Stomach smooth muscle (tissue), 2 donors: ENCODE results near the gene GLS.

ENCODE experiments used
- H3K27ac ChIP-seq: one replicate; pipeline ENCODE4 v1.7.0; 2013; ENCODE audit warnings: mild to moderate bottlenecking, low read length, inconsistent platforms
- H3K27me3 ChIP-seq, 2 donors: one replicate each; pipeline ENCODE4 v1.7.0; 2013; ENCODE audit warnings: low read length in 2 of 2; ENCODE audit not compliant: insufficient read depth in 2 of 2, control insufficient read depth in 1 of 2
- H3K36me3 ChIP-seq, 2 donors: one replicate each; pipeline ENCODE4 v1.7.0; 2013; ENCODE audit warnings: low read length in 2 of 2; ENCODE audit not compliant: control insufficient read depth in 2 of 2, insufficient read depth in 2 of 2
- H3K4me1 ChIP-seq: one replicate; pipeline ENCODE4 v1.7.0; 2013; ENCODE audit warnings: low read length; ENCODE audit not compliant: control insufficient read depth, insufficient read depth
- H3K4me3 ChIP-seq, 2 donors: one replicate each; pipeline ENCODE4 v1.7.0; 2013; ENCODE audit warnings: low read length in 2 of 2
- H3K9ac ChIP-seq, 2 donors: one replicate each; pipeline ENCODE4 v1.7.0; 2013; ENCODE audit warnings: low read length in 2 of 2, mild to moderate bottlenecking in 1 of 2
- H3K9me3 ChIP-seq, 2 donors: one replicate each; pipeline ENCODE4 v1.7.0; 2013; ENCODE audit warnings: low read length in 2 of 2; ENCODE audit not compliant: control insufficient read depth in 2 of 2
- donor health status: healthy.
- donor health status: Pancreatic carcinoma.

Gene GLS

DNA sequence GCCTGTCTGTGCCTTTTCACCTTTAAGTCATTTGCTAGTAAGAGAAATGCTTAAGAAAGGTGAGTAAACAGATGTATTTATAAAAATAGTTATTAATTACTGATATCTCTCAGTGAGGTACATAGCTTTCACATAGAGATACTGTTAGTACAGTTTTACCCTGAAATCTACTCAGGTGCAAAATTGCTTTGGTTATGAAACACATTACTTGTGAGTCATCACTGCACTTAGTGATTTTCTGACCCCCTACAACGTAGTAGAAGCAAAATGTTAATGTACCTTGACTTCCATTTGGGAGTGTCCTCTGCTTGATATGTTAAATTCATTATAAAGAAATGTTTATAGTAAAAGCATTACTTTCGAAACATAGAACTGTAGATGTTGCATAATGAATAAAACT lies 6.5 kb downstream of the GLS start:
- no peak overlapping the region for H3K9ac ChIP-seq
- H3K9me3 ChIP-seq, result no peaks in the 10 kb centered on the region
- H3K4me1 ChIP-seq, result peaks cover 8% of the 10 kb centered on the region
- H3K4me3 ChIP-seq, result peak overlapping the region in 1 of 2 donors; percentile 26
- no peaks in the 10 kb centered on the region for H3K27me3 ChIP-seq
- H3K36me3 ChIP-seq, result no peaks in the 10 kb centered on the region
- no peak overlapping the region for H3K27ac ChIP-seq

DNA sequence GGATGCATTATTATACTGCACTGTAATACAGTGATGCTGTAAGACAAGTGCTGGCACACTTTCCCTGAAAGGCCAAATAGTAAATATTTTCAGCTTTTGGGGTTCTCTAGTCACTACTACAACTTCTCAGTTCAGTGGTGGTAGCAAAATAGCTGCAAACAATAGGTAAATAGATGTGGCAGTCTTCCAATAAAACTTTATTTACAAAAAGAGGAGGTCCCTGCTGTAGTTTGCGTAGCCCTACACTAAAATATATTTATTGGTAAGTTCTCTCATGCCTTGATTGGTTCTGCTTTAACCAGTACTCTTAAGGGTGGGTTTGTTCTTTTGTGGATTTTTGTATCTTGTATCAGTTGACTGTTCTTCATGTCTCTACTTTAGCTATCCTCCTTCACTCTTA lies 7.8 kb downstream of the GLS start:
- Histone ChIP-seq H3K36me3 (no peaks in the 10 kb centered on the region), H3K9ac (no peak overlapping the region), H3K4me3 (no peak overlapping the region), H3K9me3 (no peaks in the 10 kb centered on the region), H3K4me1 (peaks cover 8% of the 10 kb centered on the region), H3K27ac (no peak overlapping the region), H3K27me3 (no peaks in the 10 kb centered on the region)

DNA sequence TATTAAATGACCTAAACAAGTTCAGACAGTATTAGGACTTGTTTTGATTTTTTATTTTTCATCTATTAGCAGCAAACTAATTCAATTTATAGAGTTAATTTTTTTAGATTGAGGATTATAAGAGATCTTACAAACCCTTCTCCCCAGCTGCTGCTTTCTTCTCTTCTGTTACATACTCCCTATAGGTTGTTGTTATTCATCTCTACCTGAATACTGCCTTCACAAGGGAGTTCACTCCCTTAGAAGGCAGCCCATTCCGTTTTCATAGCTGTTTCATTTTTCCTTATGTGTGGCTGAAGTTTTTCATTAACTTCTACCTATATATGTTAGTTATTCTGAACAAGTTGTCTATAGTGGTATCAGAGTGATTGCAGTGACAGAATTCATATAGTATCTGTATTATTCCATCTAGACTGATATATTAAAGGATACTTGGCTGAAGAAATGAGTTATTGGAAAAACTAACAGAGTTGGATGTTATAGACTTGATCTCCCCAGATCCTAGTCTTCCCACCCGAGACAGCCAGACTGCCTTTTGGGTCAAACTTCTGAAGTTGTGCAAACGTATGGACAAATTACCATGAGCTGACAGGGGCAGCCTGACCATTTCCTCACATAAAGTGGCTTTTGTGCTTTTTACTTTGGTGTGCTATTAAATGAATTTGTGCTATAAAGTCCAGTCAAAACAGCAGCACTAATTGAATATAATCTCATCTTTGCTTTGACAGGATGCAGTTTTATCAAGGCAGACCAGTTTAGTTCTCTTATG lies 8.7 kb downstream of the GLS start:
- Histone ChIP-seq H3K36me3 (no peaks in the 10 kb centered on the region), H3K4me3 (no peak overlapping the region), H3K27ac (no peak overlapping the region), H3K27me3 (no peaks in the 10 kb centered on the region), H3K4me1 (peaks cover 8% of the 10 kb centered on the region), H3K9me3 (no peaks in the 10 kb centered on the region), H3K9ac (no peak overlapping the region)

DNA sequence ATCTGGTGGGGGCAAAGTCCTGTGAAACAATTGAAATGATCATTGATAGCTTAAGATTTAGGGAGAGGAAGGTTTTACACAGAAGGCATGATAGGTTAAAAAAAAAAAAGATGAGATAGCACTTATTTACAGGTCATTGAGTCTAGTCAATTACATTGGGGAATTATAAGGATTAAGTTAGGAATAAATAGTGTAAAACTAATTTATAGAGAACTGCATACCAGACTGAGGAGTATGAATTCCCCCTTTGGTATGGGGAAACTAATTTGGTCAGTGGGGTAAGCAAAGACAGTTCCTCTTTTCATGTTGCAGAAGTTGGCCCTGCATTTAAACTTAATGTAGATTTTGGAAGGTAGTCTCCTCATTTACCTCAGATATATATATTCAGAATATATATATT lies 10.8 kb downstream of the GLS start:
- no peak overlapping the region for H3K27ac ChIP-seq
- no peak overlapping the region for H3K9ac ChIP-seq
- no peaks in the 10 kb centered on the region for H3K27me3 ChIP-seq
- peaks cover 0 to 3% of the 10 kb centered on the region in 2 donors for H3K36me3 ChIP-seq
- H3K4me1 ChIP-seq, result peaks cover 8% of the 10 kb centered on the region
- H3K4me3 ChIP-seq, result no peak overlapping the region
- no peaks in the 10 kb centered on the region for H3K9me3 ChIP-seq

DNA sequence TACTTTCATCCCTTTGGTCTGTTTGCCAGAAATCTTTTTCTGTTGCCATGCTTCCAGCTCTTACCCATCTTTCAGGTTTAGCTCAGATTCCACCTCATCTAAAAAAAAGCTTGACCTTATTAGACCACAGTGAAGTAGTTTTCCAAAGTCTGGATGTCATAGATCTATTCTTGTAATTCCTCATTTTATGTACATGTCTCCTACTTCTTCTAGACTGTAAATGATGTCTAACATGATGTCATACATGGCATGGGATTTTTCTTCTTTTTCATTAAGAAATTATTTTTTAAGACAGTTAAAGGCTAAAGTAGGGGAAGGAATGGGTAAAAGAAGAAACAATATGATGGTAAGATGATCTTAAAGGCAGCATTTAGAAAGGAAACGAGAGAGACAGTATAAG lies 11.3 kb downstream of the GLS start:
- H3K4me3 ChIP-seq, result no peak overlapping the region
- H3K9me3 ChIP-seq, result no peaks in the 10 kb centered on the region
- H3K9ac ChIP-seq, result no peak overlapping the region
- H3K27ac ChIP-seq, result no peak overlapping the region
- H3K4me1 ChIP-seq, result peaks cover 7% of the 10 kb centered on the region
- H3K36me3 ChIP-seq, result peaks cover 2 to 3% of the 10 kb centered on the region in 2 donors
- H3K27me3 ChIP-seq, result no peaks in the 10 kb centered on the region

DNA sequence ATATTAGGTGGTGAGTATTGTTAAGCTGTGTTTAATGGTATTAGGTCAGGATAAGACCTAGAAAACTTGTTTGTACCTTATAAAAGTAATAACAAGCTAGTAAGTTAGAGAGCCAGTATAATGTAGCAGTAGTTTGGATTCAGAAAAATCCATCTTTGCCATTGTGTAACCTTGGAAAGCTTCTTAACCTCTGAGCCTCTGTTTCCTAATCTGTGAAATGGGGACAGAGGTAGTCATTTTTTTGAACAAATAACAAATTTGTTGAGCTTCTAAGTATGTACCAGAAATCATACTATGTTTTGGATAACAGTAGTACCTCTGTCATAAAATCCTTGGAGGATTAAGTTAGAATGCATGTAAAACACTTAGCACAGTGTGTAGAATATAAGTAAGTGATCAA lies 12.5 kb downstream of the GLS start:
- H3K27ac ChIP-seq, result no peak overlapping the region
- H3K9ac ChIP-seq, result no peak overlapping the region
- H3K36me3 ChIP-seq, result peaks cover 2 to 3% of the 10 kb centered on the region in 2 donors
- H3K9me3 ChIP-seq, result no peaks in the 10 kb centered on the region
- H3K4me3 ChIP-seq, result no peak overlapping the region
- H3K27me3 ChIP-seq, result no peaks in the 10 kb centered on the region
- peaks cover 4% of the 10 kb centered on the region for H3K4me1 ChIP-seq

DNA sequence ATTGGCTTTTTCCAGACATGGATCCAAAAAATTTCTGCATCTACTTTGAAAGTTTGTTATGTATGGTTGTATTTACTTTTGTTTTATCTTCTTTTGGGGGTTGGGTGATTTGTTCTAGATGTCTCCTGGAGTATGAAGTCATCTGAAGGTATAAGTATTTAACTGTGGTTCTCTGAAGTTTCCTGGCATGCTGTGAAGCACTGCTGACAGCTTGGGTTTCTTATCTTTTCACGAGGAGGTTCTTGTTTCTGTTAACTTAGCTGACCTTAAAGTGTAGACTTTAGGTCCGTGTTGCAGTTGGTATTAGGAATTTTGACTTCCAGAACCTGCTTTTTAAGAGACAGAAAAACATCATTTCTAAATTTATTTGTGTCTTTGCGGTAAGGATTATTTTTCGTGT lies 15.9 kb downstream of the GLS start:
- Histone ChIP-seq H3K36me3 (peaks cover 4 to 6% of the 10 kb centered on the region in 2 donors), H3K9ac (no peak overlapping the region), H3K27ac (no peak overlapping the region), H3K4me3 (no peak overlapping the region), H3K27me3 (no peaks in the 10 kb centered on the region), H3K9me3 (no peaks in the 10 kb centered on the region), H3K4me1 (peaks cover 4% of the 10 kb centered on the region)

DNA sequence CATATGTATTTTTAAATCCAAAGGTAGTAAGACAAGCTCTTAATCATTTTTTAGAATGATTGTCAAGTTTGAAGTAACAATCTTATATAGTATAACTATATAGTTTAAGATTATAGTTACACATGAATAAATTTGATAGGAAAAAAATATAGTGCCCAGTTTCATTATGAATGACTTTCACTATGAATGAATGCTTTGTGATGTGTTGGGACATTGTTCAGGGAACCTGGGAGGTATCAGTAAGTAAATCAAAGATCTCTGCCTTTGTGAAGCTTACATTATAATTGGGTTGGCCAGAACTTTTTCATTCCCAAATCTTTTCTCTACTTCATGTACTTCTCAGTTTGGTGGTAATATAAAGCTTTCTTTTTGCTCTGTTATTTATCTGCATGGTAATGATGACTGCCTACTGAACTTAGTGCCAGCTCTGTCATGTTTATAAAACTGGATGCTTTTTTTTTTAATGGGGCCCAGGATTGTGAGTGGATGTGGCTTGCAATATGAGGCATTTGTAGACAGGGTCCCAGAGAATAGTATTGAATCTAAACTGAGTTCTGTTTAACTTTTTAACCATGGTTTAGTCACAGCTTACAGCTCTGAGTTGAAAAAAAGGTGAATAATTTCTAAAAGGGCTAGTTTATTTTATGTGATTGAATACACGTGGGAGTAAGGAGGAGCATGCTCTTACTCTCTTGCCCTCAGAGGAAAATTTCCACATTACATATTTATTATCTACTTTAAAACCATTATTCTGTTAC lies 23.3 kb downstream of the GLS start:
- H3K9me3 ChIP-seq, result no peaks in the 10 kb centered on the region
- no peak overlapping the region for H3K27ac ChIP-seq
- H3K27me3 ChIP-seq, result no peaks in the 10 kb centered on the region
- H3K4me3 ChIP-seq, result no peak overlapping the region
- H3K9ac ChIP-seq, result no peak overlapping the region
- peaks cover 5 to 8% of the 10 kb centered on the region in 2 donors for H3K36me3 ChIP-seq
- H3K4me1 ChIP-seq, result no peaks in the 10 kb centered on the region

DNA sequence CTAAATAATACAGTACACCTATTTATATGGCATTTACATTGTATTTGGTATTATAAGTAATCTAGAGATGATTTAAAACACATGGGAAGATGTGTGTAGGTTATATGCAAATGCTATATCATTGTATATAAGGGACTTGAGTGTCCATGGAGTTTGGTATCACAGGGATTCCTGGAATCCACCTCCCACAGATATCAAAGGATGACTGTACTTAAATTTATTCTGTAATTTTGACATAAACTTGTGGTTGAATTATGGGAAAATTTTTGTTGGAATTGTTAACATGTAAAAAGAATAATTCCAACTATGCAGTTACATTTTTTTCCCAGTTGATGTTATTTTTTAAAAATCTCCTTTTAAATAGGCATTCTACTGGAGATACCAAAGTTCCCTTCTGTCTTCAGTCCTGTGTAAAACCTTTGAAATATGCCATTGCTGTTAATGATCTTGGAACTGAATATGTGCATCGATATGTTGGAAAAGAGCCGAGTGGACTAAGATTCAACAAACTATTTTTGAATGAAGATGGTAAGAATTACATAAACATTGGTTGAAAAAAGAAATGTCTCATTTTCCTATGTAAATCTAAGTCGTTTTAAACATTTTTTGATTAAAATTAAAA lies 24.1 kb downstream of the GLS start:
- peaks cover 5 to 8% of the 10 kb centered on the region in 2 donors for H3K36me3 ChIP-seq
- H3K27ac ChIP-seq, result no peak overlapping the region
- H3K4me1 ChIP-seq, result no peaks in the 10 kb centered on the region
- H3K4me3 ChIP-seq, result no peak overlapping the region
- H3K9me3 ChIP-seq, result no peaks in the 10 kb centered on the region
- H3K27me3 ChIP-seq, result no peaks in the 10 kb centered on the region
- H3K9ac ChIP-seq, result no peak overlapping the region

DNA sequence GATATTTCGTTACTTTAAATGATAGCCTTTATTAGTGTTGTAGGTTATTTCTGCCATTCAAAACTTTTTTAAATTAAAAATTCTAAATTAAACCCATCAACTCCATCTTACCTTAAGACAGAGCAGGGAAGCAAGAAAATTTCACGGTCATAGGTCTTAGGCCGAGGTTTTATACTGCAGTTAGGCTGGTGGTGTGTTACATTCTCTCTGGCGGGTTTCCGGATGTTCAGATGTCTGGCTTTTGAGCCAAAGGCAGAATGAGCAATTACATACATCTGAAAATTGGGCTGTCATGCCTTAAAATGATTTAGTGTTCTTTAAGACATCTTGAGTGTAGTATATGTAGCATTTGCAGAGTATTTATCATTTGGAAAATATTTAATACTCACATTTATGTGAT lies 27.9 kb downstream of the GLS start:
- Histone ChIP-seq H3K4me1 (no peaks in the 10 kb centered on the region), H3K9me3 (no peaks in the 10 kb centered on the region), H3K4me3 (no peak overlapping the region), H3K27me3 (no peaks in the 10 kb centered on the region), H3K9ac (no peak overlapping the region), H3K36me3 (no peaks in the 10 kb centered on the region), H3K27ac (no peak overlapping the region)
